Measurements from ENCODE around the gene RFTN1. TPM values are rescaled to one million over a fixed set of nuclear protein-coding genes. Genes with fewer than 3 reads are reported as not detected.

Gene RFTN1
- total RNA-seq, 1 experiment from 2014 or later: 4.5 TPM

DNA sequence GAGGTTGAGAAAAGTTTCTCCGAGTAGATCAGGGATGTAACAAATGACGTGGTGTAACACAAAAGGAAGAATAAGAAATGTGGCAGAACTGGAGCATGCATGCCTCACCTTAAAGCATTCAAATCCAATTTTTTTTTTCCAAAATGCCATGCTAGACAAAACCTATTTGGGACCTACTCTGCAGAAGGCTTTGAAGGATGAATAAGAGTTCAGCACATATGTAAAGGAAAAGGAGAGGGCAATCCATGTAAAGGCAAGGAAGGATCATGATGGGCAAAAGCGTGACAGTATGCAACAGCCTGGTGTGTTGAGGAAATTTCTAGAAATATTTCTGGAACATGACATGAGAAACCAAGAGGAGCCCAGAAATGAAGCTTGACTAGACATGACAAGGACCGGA, 132.1 kb downstream of the RFTN1 start:
- POLR2A ChIA-PET: no interaction called here
- CTCF ChIA-PET: no interaction called here
- H3K4me3 Mint-ChIP-seq (ENCODE audit: unreplicated experiment): no peak overlapping the region
- no peaks in the 10 kb centered on the region for H3K9me3 Mint-ChIP-seq (ENCODE audit: unreplicated experiment)
- H3K36me3 Mint-ChIP-seq (ENCODE audit: insufficient read depth, unreplicated experiment): no peaks in the 10 kb centered on the region
- TF ChIP-seq, protein P1, sequence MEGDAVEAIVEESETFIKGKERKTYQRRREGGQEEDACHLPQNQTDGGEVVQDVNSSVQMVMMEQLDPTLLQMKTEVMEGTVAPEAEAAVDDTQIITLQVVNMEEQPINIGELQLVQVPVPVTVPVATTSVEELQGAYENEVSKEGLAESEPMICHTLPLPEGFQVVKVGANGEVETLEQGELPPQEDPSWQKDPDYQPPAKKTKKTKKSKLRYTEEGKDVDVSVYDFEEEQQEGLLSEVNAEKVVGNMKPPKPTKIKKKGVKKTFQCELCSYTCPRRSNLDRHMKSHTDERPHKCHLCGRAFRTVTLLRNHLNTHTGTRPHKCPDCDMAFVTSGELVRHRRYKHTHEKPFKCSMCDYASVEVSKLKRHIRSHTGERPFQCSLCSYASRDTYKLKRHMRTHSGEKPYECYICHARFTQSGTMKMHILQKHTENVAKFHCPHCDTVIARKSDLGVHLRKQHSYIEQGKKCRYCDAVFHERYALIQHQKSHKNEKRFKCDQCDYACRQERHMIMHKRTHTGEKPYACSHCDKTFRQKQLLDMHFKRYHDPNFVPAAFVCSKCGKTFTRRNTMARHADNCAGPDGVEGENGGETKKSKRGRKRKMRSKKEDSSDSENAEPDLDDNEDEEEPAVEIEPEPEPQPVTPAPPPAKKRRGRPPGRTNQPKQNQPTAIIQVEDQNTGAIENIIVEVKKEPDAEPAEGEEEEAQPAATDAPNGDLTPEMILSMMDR (IDR thresholded peaks at IDR 0.05; ENCODE audit: unreplicated experiment): no peak
- no TSS peak for BruUV-seq (replicated peaks)
- no peak overlapping the region for H3K27ac Mint-ChIP-seq (ENCODE audit: low read depth, unreplicated experiment)
- no peaks in the 10 kb centered on the region for H3K4me1 Mint-ChIP-seq (ENCODE audit: insufficient read depth, unreplicated experiment)
- no peaks in the 10 kb centered on the region for H3K27me3 Mint-ChIP-seq (ENCODE audit: insufficient read depth, unreplicated experiment)
- DNase-seq (ENCODE audit: unreplicated experiment): no peak
- intact Hi-C loops (cut with micrococcal nuclease): no loop called here

DNA sequence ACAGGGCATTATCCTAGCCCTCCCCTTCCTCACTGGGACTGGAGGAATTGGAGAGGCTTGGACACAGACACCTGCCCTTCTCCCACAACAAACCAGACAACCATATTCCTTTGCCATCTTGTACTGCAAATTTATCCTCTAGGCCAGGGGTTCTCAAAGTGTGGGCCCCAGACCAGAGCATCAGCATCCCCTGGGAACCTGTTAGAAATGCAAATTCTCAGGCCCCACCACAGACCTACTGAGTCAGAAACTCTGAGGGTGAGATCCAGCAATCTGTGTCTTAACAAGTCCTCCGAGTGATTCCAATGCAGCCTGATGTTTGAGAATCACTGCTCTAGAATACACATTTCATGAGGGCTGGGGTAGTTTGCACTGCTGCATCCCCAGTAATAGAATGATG, 133.1 kb downstream of the RFTN1 start:
- no peaks in the 10 kb centered on the region for H3K27me3 Mint-ChIP-seq (ENCODE audit: insufficient read depth, unreplicated experiment)
- no peak for DNase-seq (ENCODE audit: unreplicated experiment)
- H3K4me1 Mint-ChIP-seq (ENCODE audit: insufficient read depth, unreplicated experiment): no peaks in the 10 kb centered on the region
- CTCF ChIA-PET: interaction anchor here (1.1 kb wide), 1 partner anchor 170 kb away, joined by 3 read pairs; no protein-coding TSS in a partner anchor
- no peaks in the 10 kb centered on the region for H3K9me3 Mint-ChIP-seq (ENCODE audit: unreplicated experiment)
- TF ChIP-seq, protein P1 (IDR thresholded peaks at IDR 0.05; ENCODE audit: unreplicated experiment): no peak
- POLR2A ChIA-PET: no interaction called here
- no peak overlapping the region for H3K27ac Mint-ChIP-seq (ENCODE audit: low read depth, unreplicated experiment)
- no peak overlapping the region for H3K4me3 Mint-ChIP-seq (ENCODE audit: unreplicated experiment)
- BruUV-seq (replicated peaks): no TSS peak
- intact Hi-C loops (cut with micrococcal nuclease): no loop called here
- no peaks in the 10 kb centered on the region for H3K36me3 Mint-ChIP-seq (ENCODE audit: insufficient read depth, unreplicated experiment)

DNA sequence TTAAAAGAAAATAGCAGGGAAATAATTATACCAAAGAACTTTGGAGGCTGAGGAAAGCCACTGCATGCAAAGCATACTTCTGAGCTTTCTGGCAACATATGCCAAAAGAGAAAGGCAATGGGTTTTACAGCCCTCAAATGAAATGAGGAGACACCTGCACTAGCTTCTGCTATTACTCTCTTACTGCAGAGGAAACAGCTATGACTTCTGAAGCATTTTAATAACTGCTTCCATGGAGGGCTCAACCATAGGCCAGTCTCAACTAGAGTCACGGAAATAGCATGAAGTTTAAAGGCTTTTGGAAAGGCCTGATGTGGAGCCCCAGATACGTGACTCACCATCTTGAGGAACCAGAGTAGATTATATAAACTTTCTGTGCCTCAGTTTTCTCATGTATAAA, 133.7 kb downstream of the RFTN1 start:
- no peak overlapping the region for H3K27ac Mint-ChIP-seq (ENCODE audit: low read depth, unreplicated experiment)
- H3K4me3 Mint-ChIP-seq (ENCODE audit: unreplicated experiment): no peak overlapping the region
- no peaks in the 10 kb centered on the region for H3K9me3 Mint-ChIP-seq (ENCODE audit: unreplicated experiment)
- no peak for DNase-seq (ENCODE audit: unreplicated experiment)
- ChIA-PET POLR2A (no interaction called here), CTCF (interaction anchor here (1.1 kb wide), 1 partner anchor 170 kb away, joined by 3 read pairs; no protein-coding TSS in a partner anchor)
- no peaks in the 10 kb centered on the region for H3K27me3 Mint-ChIP-seq (ENCODE audit: insufficient read depth, unreplicated experiment)
- BruUV-seq (replicated peaks): no TSS peak
- intact Hi-C loops (cut with micrococcal nuclease): no loop called here
- TF ChIP-seq, protein P1 (IDR thresholded peaks at IDR 0.05; ENCODE audit: unreplicated experiment): no peak
- no peaks in the 10 kb centered on the region for H3K36me3 Mint-ChIP-seq (ENCODE audit: insufficient read depth, unreplicated experiment)
- no peaks in the 10 kb centered on the region for H3K4me1 Mint-ChIP-seq (ENCODE audit: insufficient read depth, unreplicated experiment)

DNA sequence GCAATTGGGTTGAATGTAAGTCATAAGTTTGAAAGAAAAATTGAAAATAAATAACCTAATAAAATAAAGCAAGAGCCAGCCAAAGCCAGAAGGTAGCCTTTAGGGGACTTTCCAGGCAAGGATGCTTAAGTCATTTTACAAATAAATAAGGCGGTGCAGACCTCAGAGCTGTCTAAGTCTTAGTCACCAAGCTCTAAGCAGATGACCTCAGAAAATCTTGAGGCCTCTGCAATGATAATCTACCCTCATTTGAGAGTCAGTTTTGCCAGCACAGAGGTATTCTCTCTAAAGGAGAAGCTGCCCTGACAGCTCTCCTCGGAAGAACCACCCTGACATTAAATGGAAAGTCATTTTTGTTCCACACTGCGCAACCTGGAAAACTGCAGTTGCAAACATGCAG, 134.6 kb downstream of the RFTN1 start:
- no peak for DNase-seq (ENCODE audit: unreplicated experiment)
- TF ChIP-seq, protein P1 (IDR thresholded peaks at IDR 0.05; ENCODE audit: unreplicated experiment): no peak
- ChIA-PET CTCF (interaction anchor here (1.0 kb wide), 1 partner anchor 13 kb away, joined by 3 read pairs; no protein-coding TSS in a partner anchor), POLR2A (no interaction called here)
- no peaks in the 10 kb centered on the region for H3K27me3 Mint-ChIP-seq (ENCODE audit: insufficient read depth, unreplicated experiment)
- H3K27ac Mint-ChIP-seq (ENCODE audit: low read depth, unreplicated experiment): no peak overlapping the region
- BruUV-seq (replicated peaks): no TSS peak
- no peaks in the 10 kb centered on the region for H3K9me3 Mint-ChIP-seq (ENCODE audit: unreplicated experiment)
- H3K36me3 Mint-ChIP-seq (ENCODE audit: insufficient read depth, unreplicated experiment): no peaks in the 10 kb centered on the region
- H3K4me1 Mint-ChIP-seq (ENCODE audit: insufficient read depth, unreplicated experiment): no peaks in the 10 kb centered on the region
- intact Hi-C loops (cut with micrococcal nuclease): no loop called here
- H3K4me3 Mint-ChIP-seq (ENCODE audit: unreplicated experiment): no peak overlapping the region
